Ishikawa (cell line): ENCODE results near the gene BCKDK.
A peak's percentile ranks its signal among the peaks of the same experiment; 100 is the strongest.

ENCODE experiments used
- CEBPB ChIP-seq: IDR thresholded peaks from 2 replicates; pipeline ENCODE4 v1.6.1; 2012
- CREB1 ChIP-seq: IDR thresholded peaks from 2 replicates; pipeline ENCODE4 v1.6.1; 2012; ENCODE audit warnings: low read depth
- EGR1 ChIP-seq: IDR thresholded peaks from 2 replicates; pipeline ENCODE4 v1.6.1; 2012
- EP300 ChIP-seq: IDR thresholded peaks from 2 replicates; pipeline ENCODE4 v1.6.1; 2012; ENCODE audit warnings: borderline replicate concordance
- FOXM1 ChIP-seq: IDR thresholded peaks from 2 replicates; pipeline ENCODE4 v1.6.1; 2012; ENCODE audit warnings: low read depth, borderline replicate concordance
- NFIC ChIP-seq: IDR thresholded peaks from 2 replicates; pipeline ENCODE4 v1.6.1; 2012
- RAD21 ChIP-seq: IDR thresholded peaks from 2 replicates; pipeline ENCODE4 v1.6.1; 2012; ENCODE audit warnings: low read depth
- REST ChIP-seq: IDR thresholded peaks from 2 replicates; pipeline ENCODE4 v1.6.1; 2012; ENCODE audit warnings: low read depth, mild to moderate bottlenecking
- TAF1 ChIP-seq: IDR thresholded peaks from 2 replicates; pipeline ENCODE4 v1.6.1; 2012; ENCODE audit warnings: low read depth, mild to moderate bottlenecking
- TCF12 ChIP-seq: IDR thresholded peaks from 2 replicates; pipeline ENCODE4 v1.6.1; 2012; ENCODE audit warnings: low read depth
- TEAD4 ChIP-seq: IDR thresholded peaks from 2 replicates; pipeline ENCODE4 v1.6.1; 2012
- USF1 ChIP-seq: IDR thresholded peaks from 2 replicates; pipeline ENCODE4 v1.6.1; 2012
- YY1 ChIP-seq: IDR thresholded peaks from 2 replicates; pipeline ENCODE4 v1.6.1; 2012; ENCODE audit warnings: low read depth
- ZBTB7A ChIP-seq: IDR thresholded peaks from 2 replicates; pipeline ENCODE4 v1.6.1; 2012; ENCODE audit warnings: low read depth
- TF ChIP-seq, protein P1 (sequence below): IDR thresholded peaks from 2 replicates; pipeline ENCODE4 v1.6.1; 2012

BCKDK gene

GRCh38 chr16:31106509-31107464 lies 1.4 kb upstream of the BCKDK start:
- TF ChIP-seq EP300 (no peak), YY1 (no peak), USF1 (no peak), RAD21 (no peak), FOXM1 (no peak), ZBTB7A (no peak), CREB1 (no peak), NFIC (no peak), TCF12 (no peak)
- TF ChIP-seq, protein P1, sequence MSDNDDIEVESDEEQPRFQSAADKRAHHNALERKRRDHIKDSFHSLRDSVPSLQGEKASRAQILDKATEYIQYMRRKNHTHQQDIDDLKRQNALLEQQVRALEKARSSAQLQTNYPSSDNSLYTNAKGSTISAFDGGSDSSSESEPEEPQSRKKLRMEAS, result no peak

- TF ChIP-seq YY1 (no peak), EGR1 (no peak), TEAD4 (no peak), CREB1 (no peak), USF1 (no peak), REST (no peak), CEBPB (no peak), NFIC (no peak), ZBTB7A (no peak), EP300 (no peak), FOXM1 (no peak)
Measured at GRCh38 chr16:31107465-31107867, 720 bp upstream of the BCKDK start.

DNA sequence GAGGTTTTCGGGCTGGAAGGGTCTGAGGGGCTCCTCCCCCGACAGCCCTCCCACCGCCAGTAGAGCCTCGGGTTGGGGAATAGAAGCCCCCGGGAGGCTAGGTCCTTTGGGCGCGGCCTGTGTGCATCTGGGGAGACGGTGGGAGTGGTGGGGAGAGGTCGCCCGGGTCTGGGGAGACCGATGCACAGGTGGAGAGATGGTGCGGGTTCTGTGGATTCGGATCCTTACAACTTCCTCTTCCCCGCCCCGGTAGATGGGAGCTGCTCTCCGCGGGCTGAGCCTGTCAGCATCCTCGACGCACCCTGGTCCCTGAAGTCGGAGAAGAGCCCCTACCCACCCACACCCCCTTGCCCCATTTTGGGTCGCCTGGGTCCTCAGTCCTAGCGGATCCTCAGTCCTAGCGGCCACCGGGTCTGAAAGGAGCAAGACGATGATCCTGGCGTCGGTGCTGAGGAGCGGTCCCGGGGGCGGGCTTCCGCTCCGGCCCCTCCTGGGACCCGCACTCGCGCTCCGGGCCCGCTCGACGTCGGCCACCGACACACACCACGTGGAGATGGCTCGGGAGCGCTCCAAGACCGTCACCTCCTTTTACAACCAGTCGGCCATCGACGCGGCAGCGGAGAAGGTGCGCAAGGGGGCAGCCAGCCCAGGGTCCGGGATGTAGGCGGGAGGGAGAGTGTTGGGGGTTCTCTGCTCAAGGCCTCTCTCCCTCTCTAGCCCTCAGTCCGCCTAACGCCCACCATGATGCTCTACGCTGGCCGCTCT lies 790 bp downstream of the BCKDK start:
- TF ChIP-seq CEBPB (no peak), ZBTB7A (peak; percentile 11)

GRCh38 chr16:31109622-31110021 lies 1.4 kb downstream of the BCKDK start:
- TF ChIP-seq RAD21 (no peak), ZBTB7A (no peak), CEBPB (no peak)

GRCh38 chr16:31110106-31111034 lies 2.2 kb downstream of the BCKDK start:
- no peak for TF ChIP-seq TCF12
- TF ChIP-seq, protein P1, result no peak

- TF ChIP-seq TAF1 (no peak), FOXM1 (no peak), REST (no peak), USF1 (no peak), CEBPB (no peak), ZBTB7A (no peak), RAD21 (no peak), EP300 (no peak), NFIC (no peak), CREB1 (no peak), EGR1 (no peak), TEAD4 (no peak), TCF12 (no peak), YY1 (no peak)
- TF ChIP-seq, protein P1, result no peak
Measured at GRCh38 chr16:31111881-31112466, 3.8 kb downstream of the BCKDK start.
